ENCODE results near the gene TMEM165.

TMEM165 gene

DNA sequence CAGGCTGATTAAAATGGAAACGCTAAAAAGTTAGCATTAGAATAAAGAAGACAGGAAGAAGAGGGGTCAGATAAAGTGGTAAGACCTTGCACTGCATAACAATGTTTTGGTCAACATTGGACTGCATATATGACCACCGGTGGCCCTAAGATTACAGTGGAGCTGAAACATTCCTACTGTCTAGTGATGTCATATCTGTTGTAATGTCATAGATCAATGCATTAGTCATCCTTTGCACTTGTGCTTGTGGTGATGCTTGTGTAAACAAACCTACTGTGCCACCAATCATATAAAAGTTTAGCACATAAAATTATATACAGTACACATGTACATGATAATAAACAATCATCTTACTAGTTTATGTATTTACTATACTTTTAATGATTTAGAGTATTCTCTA, 73.0 kb downstream of the TMEM165 start:
- DNase-seq, result no peak

DNA sequence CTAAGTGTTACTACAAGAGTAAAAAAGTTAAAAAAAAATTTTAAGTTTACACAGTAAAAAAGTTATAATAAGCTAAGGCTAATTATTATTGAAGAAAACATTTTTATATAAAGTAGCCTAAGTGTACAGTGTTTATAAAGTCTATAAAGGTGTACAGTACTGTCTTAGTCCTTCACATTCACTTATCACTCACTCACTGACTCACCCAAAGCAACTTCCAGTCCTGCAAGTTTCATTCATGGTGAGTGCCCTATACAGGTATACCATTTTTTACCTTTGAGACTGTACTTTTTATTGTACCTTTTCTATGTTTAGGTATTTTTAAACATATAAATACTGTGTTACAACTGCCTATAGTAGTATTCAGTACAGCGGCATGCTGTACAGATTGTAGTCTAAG, 74.2 kb downstream of the TMEM165 start:
- DNase-seq, result no peak
